Endothelial cell of umbilical vein (primary cell): ENCODE measurements around the gene PRKG1.

Experiments
- CTCF ChIP-seq, 2 donors: IDR thresholded peaks; 1 replicate in 1 of 2; 2 replicates in 1 of 2; pipeline ENCODE4 v1.5.1; 2011; ENCODE audit warnings: low read length in 2 of 2, mild to moderate bottlenecking in 2 of 2, moderate library complexity in 2 of 2, control low read depth in 1 of 2, inconsistent platforms in 1 of 2, low read depth in 1 of 2; ENCODE audit not compliant: insufficient read depth in 1 of 2; ENCODE audit errors: extremely low read depth in 1 of 2
- EZH2 ChIP-seq: IDR thresholded peaks from 2 replicates; pipeline ENCODE4 v1.6.1; 2012; ENCODE audit warnings: borderline replicate concordance, low read depth, mild to moderate bottlenecking, moderate library complexity, low read length, inconsistent platforms; ENCODE audit not compliant: severe bottlenecking
- FOS ChIP-seq: IDR thresholded peaks from 2 replicates; pipeline ENCODE4 v1.6.1; 2011; ENCODE audit warnings: mild to moderate bottlenecking, low read length, moderate library complexity, borderline replicate concordance; ENCODE audit not compliant: insufficient read depth
- MAX ChIP-seq: IDR thresholded peaks from 2 replicates; pipeline ENCODE4 v1.6.1; 2011; ENCODE audit not compliant: insufficient read depth, insufficient read length

GRCh38 chr10:51087114-51087513, 12.8 kb downstream of the PRKG1 start:
- TF ChIP-seq CTCF (IDR thresholded peaks at IDR 0.05; ENCODE audit: extremely low read depth in 1 of 2, insufficient read depth in 1 of 2, low read depth in 1 of 2, low read length in 2 of 2) (no peak), EZH2 (no peak), FOS (no peak), MAX (no peak)
